ENCODE measurements around the gene ZNF532. TPM values are rescaled to one million over a fixed set of nuclear protein-coding genes. Genes with fewer than 3 reads are reported as not detected.
"Not testable (repeated sequence)": the region's sequence is repeated elsewhere in the genome, so short reads cannot be mapped to it uniquely, and the experiment has no call there.

ZNF532 gene
- total RNA-seq, 1 experiment from 2014 or later = 33.5 TPM

GRCh38 chr18:58898010-58898799 is 33.5 kb downstream of the ZNF532 start:
- DNase-seq (ENCODE audit: low read depth) = no peak

DNA sequence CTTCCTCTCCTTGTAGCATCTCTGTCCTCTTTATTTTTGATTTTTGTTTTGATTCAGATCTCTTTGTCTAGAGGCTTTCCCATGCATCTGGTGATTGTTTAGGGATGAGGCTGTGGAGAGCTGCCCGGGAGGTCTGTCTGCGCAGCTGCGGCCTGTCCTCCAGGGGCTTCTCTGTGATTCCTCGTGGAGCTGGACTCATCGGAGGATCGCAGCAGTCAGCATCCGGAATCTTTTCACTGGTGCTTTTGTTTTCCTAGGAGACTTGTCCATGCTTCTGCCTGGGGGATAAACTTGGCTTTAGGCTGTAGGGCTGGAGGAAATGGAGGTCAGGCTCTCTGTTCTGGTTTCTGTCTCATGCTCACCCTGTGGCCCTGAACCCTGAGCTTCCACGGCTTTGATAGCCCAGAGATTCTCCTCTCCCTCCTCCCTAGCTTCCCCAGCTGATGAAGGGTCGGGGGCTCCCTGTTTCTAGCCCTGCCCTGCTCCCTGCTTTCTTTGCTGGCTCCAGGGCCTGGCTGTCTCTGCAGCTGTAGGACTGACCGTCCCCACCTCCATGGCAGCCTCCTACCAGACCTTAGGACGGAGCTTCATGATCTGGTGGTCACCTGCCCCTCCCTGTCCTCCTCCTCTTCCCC is 35.5 kb downstream of the ZNF532 start:
- DNase-seq (ENCODE audit: low read depth) = no peak

DNA sequence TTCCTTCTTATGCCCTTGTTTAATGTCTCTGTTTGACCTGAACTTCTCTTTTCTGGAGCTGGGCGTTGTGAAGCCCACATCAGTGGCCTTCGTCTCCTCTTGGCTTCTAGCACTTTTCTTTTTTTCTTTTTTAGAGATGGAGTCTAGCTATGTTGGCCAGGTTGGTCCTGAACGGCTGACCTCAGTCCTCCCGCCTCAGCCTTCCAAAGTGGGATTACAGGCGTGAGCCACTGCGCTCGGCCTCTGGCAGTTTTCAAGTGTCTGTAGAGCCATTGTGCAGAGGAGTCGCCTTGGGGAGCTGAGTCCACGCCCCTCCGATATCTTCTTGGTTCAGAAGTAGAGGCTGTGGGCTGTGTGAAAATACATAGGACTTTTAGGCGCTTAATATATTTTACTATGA is 36.5 kb downstream of the ZNF532 start:
- no peak for DNase-seq (ENCODE audit: low read depth)

- DNase-seq (ENCODE audit: low read depth) = no peak
These were observed 37.1 kb downstream of the ZNF532 start for GRCh38 chr18:58901783-58902182.

GRCh38 chr18:58902961-58903360 is 38.3 kb downstream of the ZNF532 start:
- no peak for DNase-seq (ENCODE audit: low read depth)

DNA sequence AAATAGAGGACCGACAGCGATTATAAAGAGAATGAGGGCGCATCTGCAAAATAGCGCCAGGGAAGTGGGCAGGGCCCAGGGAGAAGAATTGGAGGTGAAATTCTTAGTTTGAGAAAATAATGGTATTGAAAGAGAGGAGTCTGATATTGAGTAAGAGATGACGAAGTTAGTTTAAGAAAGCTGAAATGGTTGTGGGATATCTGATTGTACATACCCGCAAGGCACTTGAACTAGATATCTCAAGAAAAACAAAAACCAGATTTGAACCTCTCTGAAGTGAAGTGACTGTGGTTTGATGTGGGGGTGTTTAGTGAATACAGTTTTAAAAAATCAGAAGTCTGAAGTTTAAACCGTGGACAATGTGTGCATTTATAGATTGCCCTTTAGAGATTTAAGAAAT is 38.9 kb downstream of the ZNF532 start:
- DNase-seq (ENCODE audit: low read depth) = no peak

DNA sequence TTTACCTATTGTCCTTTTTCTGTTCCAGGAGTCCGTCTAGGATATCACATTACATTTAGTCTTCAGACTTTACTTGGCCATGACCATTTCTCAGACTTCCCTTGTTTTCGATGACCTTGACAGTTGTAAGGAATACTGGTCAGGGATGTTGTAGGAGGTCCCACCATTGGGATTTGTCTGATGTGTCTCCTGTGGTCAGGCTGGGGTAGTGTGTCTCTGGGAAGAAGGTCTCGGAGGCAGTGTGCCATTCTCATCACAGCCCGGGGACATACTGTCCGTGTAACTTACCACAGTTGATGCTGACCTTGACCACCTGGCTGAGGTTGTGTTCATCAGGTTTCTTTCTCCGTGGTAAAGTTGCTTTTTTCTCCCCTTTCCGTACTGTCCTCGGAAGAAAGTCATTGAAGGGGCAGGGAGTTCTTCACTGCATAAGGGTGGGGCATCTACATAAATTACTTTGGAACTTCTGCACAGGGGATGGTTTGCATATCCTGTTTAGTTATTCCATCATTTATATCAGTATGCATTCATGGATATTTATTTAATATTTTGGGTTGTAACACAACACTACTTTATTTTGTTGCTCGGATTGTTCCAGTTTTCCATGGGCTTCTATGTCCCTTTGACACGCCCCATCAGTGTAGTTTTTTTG is 41.2 kb downstream of the ZNF532 start:
- DNase-seq (ENCODE audit: low read depth) = no peak

DNA sequence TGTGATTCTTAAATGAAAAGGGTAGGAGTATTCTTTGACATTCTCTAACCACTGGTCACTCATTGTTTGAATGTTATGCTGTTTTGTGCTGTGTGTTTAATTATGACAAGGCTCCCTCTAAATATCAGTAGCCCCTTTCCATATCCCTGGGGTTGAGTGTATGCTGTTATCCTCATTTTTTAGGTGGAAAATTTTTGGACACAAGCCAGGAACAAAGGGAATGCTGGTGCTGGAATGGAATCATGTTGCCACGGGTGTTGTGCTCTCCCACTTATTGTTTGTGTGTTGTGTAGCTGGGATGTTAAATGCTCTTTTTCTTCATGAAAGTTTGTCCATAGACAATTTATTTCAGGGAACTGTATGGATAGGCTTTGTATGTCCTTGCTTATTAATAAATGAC is 43.3 kb downstream of the ZNF532 start:
- DNase-seq (ENCODE audit: low read depth) = no peak

DNA sequence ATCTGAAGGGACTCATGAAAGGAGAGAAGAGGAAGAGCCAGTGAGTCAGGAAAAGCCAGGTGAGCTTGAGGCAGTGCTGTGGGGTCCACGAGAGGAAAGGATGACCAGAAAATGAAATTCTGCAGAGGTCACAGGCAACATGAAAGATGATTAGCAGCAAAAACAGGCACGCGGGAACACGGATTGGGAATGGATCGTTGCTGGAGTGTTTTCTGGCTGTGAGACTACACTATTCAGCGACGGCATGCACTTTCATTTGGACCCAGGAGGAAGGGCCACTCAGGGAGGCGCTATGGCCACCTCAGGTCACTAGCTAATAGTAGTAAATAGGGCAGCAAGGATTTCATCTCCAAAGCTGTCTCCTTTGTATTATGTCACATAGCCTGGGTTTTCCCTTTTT is 44.8 kb downstream of the ZNF532 start:
- no peak for DNase-seq (ENCODE audit: low read depth)

DNA sequence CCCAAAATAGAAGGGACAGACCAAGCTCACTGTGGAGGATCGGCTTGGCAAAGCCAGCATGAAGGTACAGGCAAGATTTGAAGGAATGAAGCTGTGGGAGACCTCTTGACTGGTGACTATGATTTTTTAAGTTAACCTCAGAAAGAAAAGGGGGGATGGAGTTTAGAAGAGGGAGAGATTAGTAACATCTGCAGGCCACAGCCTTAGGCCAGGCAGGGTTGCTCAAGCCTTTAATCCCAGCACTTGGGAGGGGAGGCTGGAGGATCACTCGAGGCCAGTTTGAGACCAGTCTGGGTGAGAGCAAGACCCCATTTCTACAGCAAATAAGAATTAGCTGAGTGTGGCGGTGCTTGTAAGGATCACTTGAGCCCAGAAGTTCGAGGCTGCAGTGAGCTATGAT is 46.6 kb downstream of the ZNF532 start:
- DNase-seq (ENCODE audit: low read depth) = no peak

DNA sequence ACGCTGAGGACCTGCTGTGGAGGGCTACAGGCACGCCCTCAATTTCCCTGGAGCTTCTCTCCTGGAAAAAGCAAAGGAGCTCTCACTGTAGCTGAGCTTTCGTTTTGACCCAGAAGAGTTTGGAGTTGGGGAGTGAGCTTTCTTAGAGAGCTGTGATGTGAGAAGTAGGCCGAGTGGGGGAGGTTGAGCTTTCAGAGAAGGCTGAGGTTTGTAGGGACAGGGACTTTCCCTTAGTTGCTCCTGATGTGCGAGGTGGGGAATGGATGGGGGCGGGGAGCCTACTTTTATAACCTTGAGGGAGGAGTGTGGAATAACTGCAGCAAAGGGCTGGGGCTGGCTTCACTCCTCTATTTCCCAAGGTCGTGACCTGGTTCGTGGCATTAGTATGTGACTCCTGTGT is 47.1 kb downstream of the ZNF532 start:
- DNase-seq (ENCODE audit: low read depth) = no peak

- no peak for DNase-seq (ENCODE audit: low read depth)
These were observed 50.5 kb downstream of the ZNF532 start for GRCh38 chr18:58915006-58915799.

DNA sequence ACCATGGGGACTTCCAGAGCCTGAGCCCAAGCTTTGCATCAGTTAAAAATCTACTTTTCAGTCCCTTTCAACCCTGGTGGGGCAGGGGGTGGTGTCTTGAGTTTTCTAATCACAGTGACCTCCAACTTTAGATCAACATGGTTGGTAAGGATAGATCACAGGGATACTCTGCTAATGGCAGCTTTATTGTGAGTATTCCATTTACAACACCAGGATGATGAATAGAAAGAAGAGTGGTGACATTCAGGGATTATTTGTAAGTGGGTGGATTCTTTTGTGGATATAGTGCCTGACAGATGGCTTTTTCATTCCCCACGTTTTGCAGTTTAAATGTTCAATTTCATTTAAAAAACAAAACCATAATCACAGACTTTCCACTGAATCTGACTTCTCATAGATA is 51.3 kb downstream of the ZNF532 start:
- no peak for DNase-seq (ENCODE audit: low read depth)

DNA sequence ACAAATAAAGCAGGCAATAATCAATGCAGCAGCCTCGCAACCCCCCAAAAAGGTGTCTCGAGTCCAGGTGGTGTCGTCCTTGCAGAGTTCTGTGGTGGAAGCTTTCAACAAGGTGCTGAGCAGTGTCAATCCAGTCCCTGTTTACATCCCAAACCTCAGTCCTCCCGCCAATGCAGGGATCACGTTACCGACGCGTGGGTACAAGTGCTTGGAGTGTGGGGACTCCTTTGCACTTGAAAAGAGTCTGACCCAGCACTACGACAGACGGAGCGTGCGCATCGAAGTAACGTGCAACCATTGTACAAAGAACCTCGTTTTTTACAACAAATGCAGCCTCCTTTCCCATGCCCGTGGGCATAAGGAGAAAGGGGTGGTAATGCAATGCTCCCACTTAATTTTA is 55.3 kb downstream of the ZNF532 start:
- not testable (repeated sequence) for DNase-seq (ENCODE audit: low read depth)

DNA sequence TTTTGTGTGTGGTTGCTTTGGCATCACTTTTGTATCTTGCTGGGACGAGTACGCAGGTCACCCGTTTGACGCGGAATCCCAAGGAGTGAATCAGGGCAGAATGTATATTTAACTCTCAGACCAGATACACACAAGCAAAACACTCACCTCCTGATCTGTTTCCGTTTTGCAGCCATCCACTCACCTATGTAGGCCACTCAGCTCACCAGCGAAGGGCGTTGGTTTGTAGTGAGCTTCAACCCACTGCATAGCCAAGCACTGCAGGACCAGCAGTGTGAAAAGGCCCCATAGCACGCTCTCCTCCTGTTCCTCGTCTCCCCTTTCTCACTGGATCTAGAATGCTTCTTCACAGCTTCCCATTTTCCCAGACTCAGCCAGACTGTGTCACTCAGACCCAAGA is 58.3 kb downstream of the ZNF532 start:
- DNase-seq (ENCODE audit: low read depth) = no peak

DNA sequence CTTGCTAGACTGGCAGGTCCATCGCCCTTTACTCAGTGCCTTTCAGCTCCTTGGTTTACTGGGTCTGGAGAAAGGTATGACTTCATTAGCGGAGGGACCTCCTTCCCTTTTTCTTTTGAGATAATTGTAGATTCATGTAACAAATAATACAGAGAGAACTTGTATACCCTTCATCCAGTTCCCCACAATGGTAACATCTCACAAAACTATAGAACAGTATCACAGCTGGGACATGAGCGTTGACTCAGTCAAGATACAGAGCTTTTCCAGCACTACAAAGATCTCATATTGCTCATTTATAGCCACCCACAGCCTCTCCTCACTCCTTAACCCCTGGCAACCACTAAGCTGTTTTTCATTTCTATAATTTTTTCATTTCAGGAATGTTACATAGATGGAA is 59.8 kb downstream of the ZNF532 start:
- DNase-seq (ENCODE audit: low read depth) = no peak

GRCh38 chr18:58927659-58928058 is 63.0 kb downstream of the ZNF532 start:
- DNase-seq (ENCODE audit: low read depth) = no peak

- no peak for DNase-seq (ENCODE audit: low read depth)
These were observed 63.7 kb downstream of the ZNF532 start for GRCh38 chr18:58928386-58928785.

- no peak for DNase-seq (ENCODE audit: low read depth)
These were observed 64.5 kb downstream of the ZNF532 start for GRCh38 chr18:58929206-58929605.

DNA sequence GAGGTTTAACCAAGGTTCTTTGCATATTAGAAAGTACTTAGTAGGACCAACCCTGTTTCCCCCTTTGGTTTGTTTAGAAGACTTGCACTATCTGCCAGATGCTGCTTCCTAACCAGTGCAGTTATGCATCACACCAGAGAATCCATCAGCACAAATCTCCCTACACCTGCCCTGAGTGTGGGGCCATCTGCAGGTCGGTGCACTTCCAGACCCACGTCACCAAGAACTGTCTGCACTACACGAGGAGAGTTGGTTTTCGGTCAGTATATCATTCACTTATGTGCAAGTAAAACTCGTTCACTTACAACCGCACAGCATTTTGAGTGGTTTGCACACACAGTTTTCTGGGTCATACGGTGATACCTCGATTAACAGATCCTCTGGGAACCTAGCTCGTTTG is 69.7 kb downstream of the ZNF532 start:
- no peak for DNase-seq (ENCODE audit: low read depth)

- DNase-seq (ENCODE audit: low read depth) = no peak
These were observed 70.4 kb downstream of the ZNF532 start for GRCh38 chr18:58934933-58935577.

Measured in LHCN-M2 (cell line).